ENCODE measurements around the gene RAB44.

RAB44 gene

GRCh38 chr6:36742146-36742545 lies 44.5 kb downstream of the RAB44 start:
- H3K27me3 ChIP-seq (ENCODE audit: low read depth), result no peaks in the 10 kb centered on the region
- in situ Hi-C loops (cut with MboI; ENCODE audit: low sequenced_read_pairs), result no loop called here
- DNase-seq (ENCODE audit: low spot score in 2 of 2), result no peak
- H3K4me1 ChIP-seq, result no peaks in the 10 kb centered on the region
- H3K4me3 ChIP-seq, result no peak overlapping the region
- no peaks in the 10 kb centered on the region for H3K9me3 ChIP-seq
- no peaks in the 10 kb centered on the region for H3K36me3 ChIP-seq (replicated peaks)

- in situ Hi-C loops (cut with MboI; ENCODE audit: low sequenced_read_pairs), result no loop called here
- H3K27me3 ChIP-seq (ENCODE audit: low read depth), result no peaks in the 10 kb centered on the region
- no peak for DNase-seq (ENCODE audit: low spot score in 2 of 2)
- H3K9me3 ChIP-seq, result no peaks in the 10 kb centered on the region
- no peaks in the 10 kb centered on the region for H3K4me1 ChIP-seq
- no peaks in the 10 kb centered on the region for H3K36me3 ChIP-seq (replicated peaks)
- H3K4me3 ChIP-seq, result no peak overlapping the region
Observed at GRCh38 chr6:36743032-36743431, 45.4 kb downstream of the RAB44 start.

- no peak for DNase-seq (ENCODE audit: low spot score in 2 of 2)
- Histone ChIP-seq H3K36me3 (replicated peaks) (no peaks in the 10 kb centered on the region), H3K4me3 (no peak overlapping the region), H3K4me1 (no peaks in the 10 kb centered on the region), H3K9me3 (no peaks in the 10 kb centered on the region), H3K27me3 (ENCODE audit: low read depth) (no peaks in the 10 kb centered on the region)
- in situ Hi-C loops (cut with MboI; ENCODE audit: low sequenced_read_pairs), result no loop called here
Observed at GRCh38 chr6:36743538-36744303, 46.1 kb downstream of the RAB44 start.

GRCh38 chr6:36744304-36744673 lies 46.7 kb downstream of the RAB44 start:
- H3K4me3 ChIP-seq, result no peak overlapping the region

GRCh38 chr6:36745283-36745682 lies 47.7 kb downstream of the RAB44 start:
- Histone ChIP-seq H3K36me3 (replicated peaks) (no peaks in the 10 kb centered on the region), H3K4me1 (no peaks in the 10 kb centered on the region), H3K9me3 (no peaks in the 10 kb centered on the region), H3K27me3 (ENCODE audit: low read depth) (no peaks in the 10 kb centered on the region), H3K4me3 (no peak overlapping the region)
- in situ Hi-C loops (cut with MboI; ENCODE audit: low sequenced_read_pairs), result no loop called here
- DNase-seq (ENCODE audit: low spot score in 2 of 2), result no peak

More at GRCh38 chr6:36744304-36744673, 46.7 kb downstream of the RAB44 start:
- H3K4me1 ChIP-seq, result no peaks in the 10 kb centered on the region
- in situ Hi-C loops (cut with MboI; ENCODE audit: low sequenced_read_pairs), result no loop called here
- no peaks in the 10 kb centered on the region for H3K36me3 ChIP-seq (replicated peaks)
- no peaks in the 10 kb centered on the region for H3K9me3 ChIP-seq
- DNase-seq (ENCODE audit: low spot score in 2 of 2), result no peak
- H3K27me3 ChIP-seq (ENCODE audit: low read depth), result no peaks in the 10 kb centered on the region

GRCh38 chr6:36745836-36746235 lies 48.2 kb downstream of the RAB44 start:
- Histone ChIP-seq H3K4me3 (no peak overlapping the region), H3K4me1 (no peaks in the 10 kb centered on the region), H3K36me3 (replicated peaks) (no peaks in the 10 kb centered on the region), H3K9me3 (no peaks in the 10 kb centered on the region), H3K27me3 (ENCODE audit: low read depth) (no peaks in the 10 kb centered on the region)
- in situ Hi-C loops (cut with MboI; ENCODE audit: low sequenced_read_pairs), result no loop called here
- DNase-seq (ENCODE audit: low spot score in 2 of 2), result no peak

GRCh38 chr6:36746251-36746650 lies 48.6 kb downstream of the RAB44 start:
- DNase-seq (ENCODE audit: low spot score in 2 of 2), result no peak
- H3K4me1 ChIP-seq, result no peaks in the 10 kb centered on the region
- H3K4me3 ChIP-seq, result no peak overlapping the region
- in situ Hi-C loops (cut with MboI; ENCODE audit: low sequenced_read_pairs), result no loop called here
- no peaks in the 10 kb centered on the region for H3K36me3 ChIP-seq (replicated peaks)
- H3K9me3 ChIP-seq, result no peaks in the 10 kb centered on the region
- H3K27me3 ChIP-seq (ENCODE audit: low read depth), result no peaks in the 10 kb centered on the region

- no peak for DNase-seq (ENCODE audit: low spot score in 2 of 2)
- H3K9me3 ChIP-seq, result no peaks in the 10 kb centered on the region
- H3K36me3 ChIP-seq (replicated peaks), result no peaks in the 10 kb centered on the region
- no peak overlapping the region for H3K4me3 ChIP-seq
- in situ Hi-C loops (cut with MboI; ENCODE audit: low sequenced_read_pairs), result loop anchor here (10.0 kb wide), 1 partner anchor 125 kb away; no protein-coding TSS in a partner anchor
- no peaks in the 10 kb centered on the region for H3K4me1 ChIP-seq
- no peaks in the 10 kb centered on the region for H3K27me3 ChIP-seq (ENCODE audit: low read depth)
Observed at GRCh38 chr6:36749829-36750489, 52.3 kb downstream of the RAB44 start.

GRCh38 chr6:36751091-36751490 lies 53.5 kb downstream of the RAB44 start:
- no peaks in the 10 kb centered on the region for H3K4me1 ChIP-seq
- H3K36me3 ChIP-seq (replicated peaks), result no peaks in the 10 kb centered on the region
- DNase-seq (ENCODE audit: low spot score in 2 of 2), result no peak
- no peaks in the 10 kb centered on the region for H3K27me3 ChIP-seq (ENCODE audit: low read depth)
- in situ Hi-C loops (cut with MboI; ENCODE audit: low sequenced_read_pairs), result loop anchor here (10.0 kb wide), 1 partner anchor 126 kb away; no protein-coding TSS in a partner anchor
- H3K4me3 ChIP-seq, result no peak overlapping the region
- H3K9me3 ChIP-seq, result no peaks in the 10 kb centered on the region

- no peaks in the 10 kb centered on the region for H3K4me1 ChIP-seq
Observed at GRCh38 chr6:36751833-36752186, 54.2 kb downstream of the RAB44 start.

GRCh38 chr6:36752187-36752885 lies 54.7 kb downstream of the RAB44 start:
- no peaks in the 10 kb centered on the region for H3K9me3 ChIP-seq
- no peak for DNase-seq (ENCODE audit: low spot score in 2 of 2)
- H3K27me3 ChIP-seq (ENCODE audit: low read depth), result no peaks in the 10 kb centered on the region
- no peaks in the 10 kb centered on the region for H3K36me3 ChIP-seq (replicated peaks)
- no peak overlapping the region for H3K4me3 ChIP-seq
- in situ Hi-C loops (cut with MboI; ENCODE audit: low sequenced_read_pairs), result loop anchor here (10.0 kb wide), 1 partner anchor 128 kb away; no protein-coding TSS in a partner anchor
- H3K4me1 ChIP-seq, result no peaks in the 10 kb centered on the region

More at GRCh38 chr6:36751833-36752186, 54.2 kb downstream of the RAB44 start:
- no peaks in the 10 kb centered on the region for H3K36me3 ChIP-seq (replicated peaks)
- no peak for DNase-seq (ENCODE audit: low spot score in 2 of 2)
- no peaks in the 10 kb centered on the region for H3K9me3 ChIP-seq
- in situ Hi-C loops (cut with MboI; ENCODE audit: low sequenced_read_pairs), result loop anchor here (10.0 kb wide), 1 partner anchor 127 kb away; no protein-coding TSS in a partner anchor
- no peaks in the 10 kb centered on the region for H3K27me3 ChIP-seq (ENCODE audit: low read depth)
- no peak overlapping the region for H3K4me3 ChIP-seq

GRCh38 chr6:36752886-36753506 lies 55.4 kb downstream of the RAB44 start:
- no peak for DNase-seq (ENCODE audit: low spot score in 2 of 2)

GRCh38 chr6:36753671-36754405 lies 56.2 kb downstream of the RAB44 start:
- no peaks in the 10 kb centered on the region for H3K27me3 ChIP-seq (ENCODE audit: low read depth)
- DNase-seq (ENCODE audit: low spot score in 2 of 2), result no peak
- H3K36me3 ChIP-seq (replicated peaks), result no peaks in the 10 kb centered on the region
- no peaks in the 10 kb centered on the region for H3K9me3 ChIP-seq
- no peak overlapping the region for H3K4me3 ChIP-seq
- in situ Hi-C loops (cut with MboI; ENCODE audit: low sequenced_read_pairs), result loop anchor here (10.0 kb wide), 1 partner anchor 129 kb away; no protein-coding TSS in a partner anchor
- H3K4me1 ChIP-seq, result no peaks in the 10 kb centered on the region

More at GRCh38 chr6:36752886-36753506, 55.4 kb downstream of the RAB44 start:
- in situ Hi-C loops (cut with MboI; ENCODE audit: low sequenced_read_pairs), result loop anchor here (10.0 kb wide), 1 partner anchor 128 kb away; no protein-coding TSS in a partner anchor
- Histone ChIP-seq H3K9me3 (no peaks in the 10 kb centered on the region), H3K4me3 (no peak overlapping the region), H3K4me1 (no peaks in the 10 kb centered on the region), H3K36me3 (replicated peaks) (no peaks in the 10 kb centered on the region), H3K27me3 (ENCODE audit: low read depth) (no peaks in the 10 kb centered on the region)

Data from HAP-1 (cell line).